Kasumi-1 (cell line): Measurements from ENCODE around the gene OR11L1.
A peak's percentile ranks its signal among the peaks of the same experiment; 100 is the strongest.

Source experiments
- DNase-seq, 2 experiments: peaks; one replicate each; lab custom pipeline; 2025; lab: John Stamatoyannopoulos, UW

Gene OR11L1

DNA sequence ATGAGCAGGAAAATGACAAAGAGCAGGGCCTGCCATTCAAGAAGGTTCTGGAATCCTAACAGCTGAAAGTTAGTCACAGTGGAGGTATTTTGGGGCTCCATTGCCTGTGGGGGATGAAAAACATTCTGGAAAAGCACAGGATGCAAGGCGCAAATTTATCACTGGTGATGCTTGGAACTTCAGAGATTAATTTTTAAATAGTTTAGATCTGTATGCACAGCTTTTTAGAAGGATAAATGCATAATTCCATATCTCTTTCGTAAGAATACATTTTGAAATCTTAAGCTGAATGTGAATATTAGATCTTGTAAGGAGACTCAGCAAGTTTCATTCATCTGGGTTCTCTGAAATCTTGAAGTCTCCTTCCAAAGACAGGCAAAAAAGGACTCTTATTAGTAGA, at the start of gene OR11L1:
Gene OR11L1, minus strand, starts transcription at position 101 of the 400 bp plus-strand sequence. Its CDS starts 0 bp downstream, at position 101.
- no peak for DNase-seq

DNA sequence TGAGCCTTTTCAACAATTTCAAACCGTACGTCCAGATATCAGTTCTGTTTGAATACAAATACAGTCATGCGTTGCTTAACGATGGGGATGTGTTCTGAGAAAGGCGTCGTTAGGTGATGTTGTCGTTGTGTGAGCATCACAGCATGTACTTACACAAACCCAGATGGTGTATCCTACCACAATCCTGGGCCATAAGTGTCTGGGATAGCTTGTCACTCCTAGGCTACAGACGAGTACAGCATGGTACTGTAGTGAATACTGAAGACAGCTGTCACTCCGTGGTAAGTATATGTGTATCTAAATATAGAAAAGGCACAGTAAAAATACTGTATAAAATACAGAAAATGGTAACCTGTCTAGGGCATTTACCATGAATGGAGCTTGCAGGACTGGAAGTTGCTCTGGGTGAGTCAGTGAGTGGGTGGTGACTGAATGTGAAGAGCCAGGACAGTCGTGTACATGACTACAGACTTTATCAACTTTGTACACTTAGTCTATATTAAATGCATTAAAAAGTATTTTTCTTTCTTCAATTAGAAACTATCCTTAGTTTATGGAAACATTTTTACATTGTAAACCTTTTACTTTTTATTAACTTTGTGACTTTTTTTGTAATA, 43.2 kb upstream of the OR11L1 start:
- DNase-seq: no peak

GRCh38 chr1:247883346-247883745, 41.6 kb upstream of the OR11L1 start:
- DNase-seq: no peak

DNA sequence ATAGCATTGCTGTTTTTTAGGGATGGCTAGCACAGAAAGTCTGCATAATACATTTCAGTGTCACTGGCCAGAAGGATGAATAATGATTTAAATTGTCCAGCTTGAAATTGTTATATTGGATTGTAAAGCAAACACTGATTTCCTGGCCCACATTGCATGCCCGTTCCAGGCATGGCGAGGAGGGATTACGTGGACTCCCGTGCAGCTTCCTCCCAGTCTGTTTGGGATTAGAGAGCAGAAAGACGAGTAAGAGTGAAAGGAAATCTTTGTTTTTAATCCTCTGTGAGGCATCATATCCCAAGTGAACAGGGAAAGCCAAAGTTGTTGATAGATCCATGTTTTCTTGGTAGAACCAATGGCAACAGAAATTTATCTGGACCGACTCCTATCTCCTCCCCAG, 23.7 kb upstream of the OR11L1 start:
- DNase-seq: no peak

GRCh38 chr1:247864644-247865043, 22.9 kb upstream of the OR11L1 start:
- DNase-seq: no peak

DNA sequence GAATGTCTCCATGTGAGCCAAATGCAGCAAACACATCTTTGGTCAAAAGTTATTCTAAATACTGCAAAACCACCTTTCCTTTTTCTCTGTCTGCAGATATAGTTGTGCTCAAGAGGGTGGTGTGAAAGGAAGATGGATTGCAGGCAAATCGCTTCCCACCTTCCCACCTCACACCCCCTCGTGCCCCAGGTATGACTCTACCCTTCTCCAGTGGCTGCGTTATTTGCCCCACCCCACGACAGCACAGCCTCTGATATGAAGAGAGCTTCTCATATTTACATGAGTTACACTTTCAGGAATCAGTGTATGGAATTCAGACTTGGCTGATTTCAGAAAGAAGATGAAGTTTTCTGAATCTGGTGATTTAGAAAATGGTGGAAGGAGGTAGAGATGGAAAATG, 21.1 kb upstream of the OR11L1 start:
- no peak for DNase-seq

GRCh38 chr1:247857985-247858619, 16.4 kb upstream of the OR11L1 start:
- DNase-seq: peak in 1 of 2 experiments; percentile 41

DNA sequence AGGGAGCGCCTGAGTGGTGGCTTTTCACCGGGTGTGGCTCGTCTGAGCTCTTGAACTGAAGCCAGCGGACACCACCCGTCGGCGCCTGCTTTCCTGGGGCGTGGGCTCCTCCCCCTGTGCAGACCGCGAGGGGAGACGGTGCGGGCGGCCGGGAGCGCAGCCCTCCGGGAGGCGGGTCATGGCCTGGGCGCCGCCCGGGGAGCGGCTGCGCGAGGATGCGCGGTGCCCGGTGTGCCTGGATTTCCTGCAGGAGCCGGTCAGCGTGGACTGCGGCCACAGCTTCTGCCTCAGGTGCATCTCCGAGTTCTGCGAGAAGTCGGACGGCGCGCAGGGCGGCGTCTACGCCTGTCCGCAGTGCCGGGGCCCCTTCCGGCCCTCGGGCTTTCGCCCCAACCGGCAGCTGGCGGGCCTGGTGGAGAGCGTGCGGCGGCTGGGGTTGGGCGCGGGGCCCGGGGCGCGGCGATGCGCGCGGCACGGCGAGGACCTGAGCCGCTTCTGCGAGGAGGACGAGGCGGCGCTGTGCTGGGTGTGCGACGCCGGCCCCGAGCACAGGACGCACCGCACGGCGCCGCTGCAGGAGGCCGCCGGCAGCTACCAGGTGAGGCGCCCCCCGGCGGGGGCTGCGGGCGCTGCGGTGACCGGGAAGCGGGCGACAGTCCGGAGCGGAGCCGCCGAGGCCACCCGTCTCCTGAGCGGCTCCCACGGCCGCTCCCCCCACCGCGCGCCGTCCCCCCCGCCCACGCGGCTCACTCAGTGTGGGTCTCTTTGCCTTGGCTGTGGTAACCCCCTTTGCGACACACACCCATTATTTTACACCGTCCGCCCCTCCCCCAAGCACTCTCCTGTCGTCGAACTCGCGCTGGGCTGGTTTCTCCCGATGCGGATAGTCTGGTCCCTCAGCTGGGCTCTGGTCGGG, 15.6 kb upstream of the OR11L1 start, which contains the start of gene TRIM58:
Gene TRIM58, plus strand, starts transcription at position 119 of the 916 bp plus-strand sequence. Its CDS starts 60 bp downstream, at position 179.
- peak; percentile 71 to 76 for DNase-seq

- no peak for DNase-seq
Observed at GRCh38 chr1:247855911-247856310, 14.2 kb upstream of the OR11L1 start.

GRCh38 chr1:247854899-247855545, 13.3 kb upstream of the OR11L1 start:
- no peak for DNase-seq

DNA sequence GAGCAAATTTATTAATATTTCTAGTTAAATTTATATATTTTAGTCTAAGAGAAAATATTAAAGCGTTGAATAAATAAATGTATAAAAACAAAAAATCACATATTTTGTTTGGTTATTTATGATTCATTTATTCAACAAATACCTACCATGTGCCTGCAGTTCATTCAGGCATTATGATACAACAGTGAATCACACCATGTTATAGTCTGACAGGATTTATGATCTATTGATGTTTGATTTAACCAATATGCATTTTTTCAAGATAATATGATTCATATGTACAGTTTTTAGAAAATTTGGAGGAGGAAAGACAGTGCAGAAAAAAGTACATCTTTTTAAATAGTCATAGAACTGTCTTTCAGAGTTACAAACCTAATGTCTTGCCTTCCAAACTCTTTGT, 7.9 kb upstream of the OR11L1 start:
- DNase-seq: no peak

DNA sequence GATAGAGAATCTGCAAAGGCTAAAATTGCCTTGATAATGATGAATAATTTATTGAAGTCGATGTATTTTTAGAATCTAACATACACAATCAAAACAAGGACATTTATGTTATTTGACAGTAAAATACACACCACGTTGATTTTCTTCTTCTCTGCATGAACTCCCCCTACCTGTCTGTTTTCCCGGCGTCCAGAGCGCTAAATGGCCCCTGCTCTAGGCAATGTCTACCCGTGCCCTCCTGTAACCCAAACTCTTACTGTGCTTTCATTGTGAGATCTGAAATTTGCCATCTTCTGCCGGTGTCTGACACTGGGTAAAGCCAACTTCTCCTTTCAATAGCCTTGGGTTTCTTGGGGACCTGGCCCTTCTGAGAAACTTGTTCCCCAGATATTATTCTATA, 6.7 kb upstream of the OR11L1 start:
- no peak for DNase-seq

GRCh38 chr1:247845693-247846017, 4.0 kb upstream of the OR11L1 start:
- no peak for DNase-seq

DNA sequence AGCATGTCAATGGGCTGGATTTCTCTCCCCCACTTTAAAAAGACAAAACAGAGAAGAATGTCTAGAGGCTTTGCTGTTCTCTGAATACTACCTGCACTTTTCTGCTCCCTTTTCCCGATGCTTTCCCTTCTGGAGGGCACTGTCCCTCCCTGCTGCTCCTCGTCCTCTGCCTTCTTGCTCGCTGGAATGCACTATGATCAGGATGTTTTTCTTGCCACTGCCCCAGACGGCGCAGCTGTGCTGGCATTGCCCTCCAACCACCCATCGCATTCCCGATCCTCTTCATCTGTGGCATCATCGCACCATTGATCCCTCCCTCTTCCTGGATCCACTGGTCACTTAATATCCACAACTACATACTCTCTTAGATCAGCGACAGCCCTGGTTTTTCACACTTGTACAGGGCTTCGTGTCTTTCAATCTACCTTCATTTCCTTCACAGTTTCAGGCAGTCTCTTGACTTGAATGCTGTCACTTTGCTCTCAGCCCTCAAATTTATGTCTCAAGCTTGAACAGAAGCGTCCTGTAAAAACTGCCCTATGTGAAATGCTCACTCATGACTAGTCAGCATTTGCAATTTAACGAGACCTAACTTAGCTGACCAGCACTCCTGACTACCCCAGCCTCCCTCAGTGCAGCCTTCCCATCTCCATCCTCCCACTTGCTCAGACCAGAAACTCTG, 3.5 kb upstream of the OR11L1 start:
- DNase-seq: no peak

DNA sequence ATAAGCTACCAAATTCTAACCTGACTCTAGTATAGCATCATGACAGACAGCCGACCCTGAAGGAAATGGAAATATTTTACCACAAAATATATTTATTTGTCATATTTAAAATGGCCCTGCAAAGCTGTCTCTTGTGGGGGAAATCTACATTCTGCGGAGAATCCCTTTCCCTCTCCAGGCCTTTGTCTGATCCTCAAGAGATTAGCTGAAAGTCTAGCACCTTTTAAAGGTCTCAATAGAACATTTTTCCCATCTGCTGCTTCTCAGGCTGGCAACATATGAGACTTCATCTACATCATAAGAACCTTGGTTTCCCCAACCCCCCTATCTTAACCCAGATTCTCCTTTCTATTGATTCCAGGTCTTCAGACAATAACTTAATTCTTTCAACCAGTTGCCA, 1.7 kb upstream of the OR11L1 start:
- no peak for DNase-seq

- peak; percentile 41 to 46 for DNase-seq
Observed at GRCh38 chr1:247840818-247841217, 878 bp downstream of the OR11L1 start.

DNA sequence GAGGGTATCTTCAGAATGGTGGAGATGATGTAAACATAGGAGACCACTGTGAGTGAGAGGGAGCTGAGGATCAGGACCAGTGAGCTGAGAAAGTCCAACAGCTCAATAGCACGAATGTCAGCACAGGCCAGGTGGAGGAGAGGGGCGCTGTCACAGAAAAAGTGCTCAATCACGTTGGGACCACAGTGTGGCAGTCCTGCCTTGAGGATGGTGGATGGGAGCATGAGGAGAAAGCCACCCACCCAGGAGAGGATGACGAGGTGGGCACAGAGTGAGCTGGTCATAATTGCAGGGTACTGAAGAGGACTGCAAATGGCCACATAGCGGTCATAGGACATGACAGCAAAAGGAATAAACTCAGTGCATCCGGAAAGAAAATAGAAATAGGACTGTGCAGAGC, 8.1 kb downstream of the OR11L1 start:
- DNase-seq: no peak

DNA sequence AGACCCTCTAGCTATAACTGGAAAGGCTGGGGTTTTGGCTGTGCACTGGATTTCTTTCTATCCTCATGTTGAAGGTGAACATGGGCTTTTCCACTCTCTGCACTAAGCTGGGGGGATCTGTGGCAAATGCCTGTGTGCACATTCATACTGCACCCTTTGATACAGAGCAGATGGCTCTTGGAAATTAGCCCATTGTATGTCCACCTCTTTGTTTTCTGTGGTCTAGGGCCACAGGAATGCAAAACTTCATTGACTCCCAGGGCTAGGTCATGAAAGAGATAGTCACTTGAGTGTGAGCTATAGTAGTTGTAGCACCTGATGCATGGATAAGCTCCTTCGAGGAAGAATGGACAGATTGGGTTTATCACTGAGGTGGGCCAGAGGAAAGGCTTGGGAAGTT, 12.0 kb downstream of the OR11L1 start:
- DNase-seq: no peak

GRCh38 chr1:247825362-247825761, 16.3 kb downstream of the OR11L1 start:
- DNase-seq: no peak

DNA sequence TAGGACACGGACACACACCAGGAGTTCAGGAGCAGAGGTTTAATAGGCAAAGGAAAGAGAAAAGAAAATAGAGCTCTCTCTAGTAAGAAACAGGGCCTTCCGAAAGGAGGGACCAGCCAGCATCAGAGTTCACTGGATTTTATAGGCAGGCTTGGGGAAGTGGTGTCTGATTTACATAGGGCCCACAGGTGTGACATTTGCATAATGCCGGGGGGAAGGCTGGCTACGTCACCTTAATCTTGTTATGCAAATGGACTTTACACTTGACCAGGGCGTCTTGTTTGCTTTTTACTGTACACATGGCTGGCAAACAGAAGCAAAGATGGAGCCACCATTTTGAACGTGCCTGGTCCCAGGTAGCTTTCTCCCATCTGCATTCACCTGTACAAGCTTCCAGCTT, 17.7 kb downstream of the OR11L1 start, which contains the start of gene OR14A16:
Gene OR14A16, minus strand, starts transcription at position 97 of the 400 bp plus-strand sequence. CDS start 8,390 bp downstream, outside the sequence.
- DNase-seq: no peak

GRCh38 chr1:247822060-247822459, 19.6 kb downstream of the OR11L1 start:
- DNase-seq: no peak

GRCh38 chr1:247812637-247813036, 29.1 kb downstream of the OR11L1 start:
- no peak for DNase-seq
